ENCODE measurements around the gene ARID5B.

The ARID5B gene

GRCh38 chr10:62023329-62023728 lies 121.8 kb downstream of the ARID5B start:
- Histone ChIP-seq H3K4me2 (ENCODE audit: low read length) (no peak overlapping the region), H3K14ac (ENCODE audit: low read length) (no peak overlapping the region), H3K79me2 (ENCODE audit: control insufficient read depth, insufficient read depth, low read length, poor library complexity) (peaks cover 2% of the 10 kb centered on the region), H2AK5ac (ENCODE audit: low read length) (no peak overlapping the region), H2BK5ac (ENCODE audit: low read depth, low read length, poor library complexity) (no peak overlapping the region), H3K79me1 (ENCODE audit: low read length) (peaks cover 8% of the 10 kb centered on the region), H3K4ac (ENCODE audit: low read depth, low read length) (no peak overlapping the region), H2AFZ (ENCODE audit: insufficient read depth, low read length, poor library complexity) (no peak overlapping the region), H4K8ac (ENCODE audit: low read depth, low read length) (no peak overlapping the region), H2BK12ac (ENCODE audit: low read length) (no peak overlapping the region), H4K12ac (ENCODE audit: low read depth, low read length) (no peak overlapping the region), H3K23ac (ENCODE audit: low read length) (no peak overlapping the region), H3K9me3 (ENCODE audit: insufficient read depth, low read depth, low read length) (no peaks in the 10 kb centered on the region), H2BK120ac (ENCODE audit: insufficient read depth, low read length, poor library complexity) (no peak overlapping the region), H4K91ac (ENCODE audit: low read depth, low read length) (no peak overlapping the region), H3K27me3 (ENCODE audit: insufficient read depth, low read length) (no peaks in the 10 kb centered on the region), H3K4me1 (ENCODE audit: control insufficient read depth in 1 of 2, insufficient read depth in 2 of 2, low read length in 2 of 2) (peaks cover 0 to 5% of the 10 kb centered on the region in 2 experiments), H3K27ac (ENCODE audit: low read depth, low read length) (no peak overlapping the region), H3K18ac (ENCODE audit: low read length) (no peak overlapping the region), H3K9ac (ENCODE audit: low read length) (no peak overlapping the region), H3K4me3 (ENCODE audit: low read depth, low read length) (no peak overlapping the region), H3K36me3 (ENCODE audit: control insufficient read depth in 1 of 2, insufficient read depth in 2 of 2, low read length in 2 of 2) (no peaks in the 10 kb centered on the region)
- no peak for DNase-seq
- WGBS (ENCODE audit: extremely low coverage, insufficient coverage, insufficient read length), result no CpG with 5 or more reads among the region's 1 CpG

- no peak overlapping the region for H3K4me2 ChIP-seq (ENCODE audit: low read length)
- no CpG with 5 or more reads among the region's 4 CpGs for WGBS (ENCODE audit: extremely low coverage, insufficient coverage, insufficient read length)
- H2AFZ ChIP-seq (ENCODE audit: insufficient read depth, low read length, poor library complexity), result no peak overlapping the region
- no peaks in the 10 kb centered on the region for H3K9me3 ChIP-seq (ENCODE audit: insufficient read depth, low read depth, low read length)
- H3K14ac ChIP-seq (ENCODE audit: low read length), result no peak overlapping the region
- peaks cover 9% of the 10 kb centered on the region for H3K79me1 ChIP-seq (ENCODE audit: low read length)
- H3K27ac ChIP-seq (ENCODE audit: low read depth, low read length), result no peak overlapping the region
- H4K91ac ChIP-seq (ENCODE audit: low read depth, low read length), result no peak overlapping the region
- no peak overlapping the region for H4K12ac ChIP-seq (ENCODE audit: low read depth, low read length)
- no peak overlapping the region for H3K9ac ChIP-seq (ENCODE audit: low read length)
- H3K79me2 ChIP-seq (ENCODE audit: control insufficient read depth, insufficient read depth, low read length, poor library complexity), result peaks cover 2% of the 10 kb centered on the region
- H2BK12ac ChIP-seq (ENCODE audit: low read length), result no peak overlapping the region
- H3K4ac ChIP-seq (ENCODE audit: low read depth, low read length), result no peak overlapping the region
- H3K4me1 ChIP-seq (ENCODE audit: control insufficient read depth in 1 of 2, insufficient read depth in 2 of 2, low read length in 2 of 2), result peaks cover 0 to 2% of the 10 kb centered on the region in 2 experiments
- H3K18ac ChIP-seq (ENCODE audit: low read length), result no peak overlapping the region
- no peaks in the 10 kb centered on the region for H3K27me3 ChIP-seq (ENCODE audit: insufficient read depth, low read length)
- no peak overlapping the region for H2BK120ac ChIP-seq (ENCODE audit: insufficient read depth, low read length, poor library complexity)
- DNase-seq, result no peak
- H3K4me3 ChIP-seq (ENCODE audit: low read depth, low read length), result no peak overlapping the region
- no peak overlapping the region for H2AK5ac ChIP-seq (ENCODE audit: low read length)
- no peak overlapping the region for H4K8ac ChIP-seq (ENCODE audit: low read depth, low read length)
- no peaks in the 10 kb centered on the region for H3K36me3 ChIP-seq (ENCODE audit: control insufficient read depth in 1 of 2, insufficient read depth in 2 of 2, low read length in 2 of 2)
- H3K23ac ChIP-seq (ENCODE audit: low read length), result no peak overlapping the region
- H2BK5ac ChIP-seq (ENCODE audit: low read depth, low read length, poor library complexity), result no peak overlapping the region
Measured at GRCh38 chr10:62024026-62024701, 122.7 kb downstream of the ARID5B start.

- Histone ChIP-seq H2AFZ (ENCODE audit: insufficient read depth, low read length, poor library complexity) (no peak overlapping the region), H3K9ac (ENCODE audit: low read length) (no peak overlapping the region), H2BK120ac (ENCODE audit: insufficient read depth, low read length, poor library complexity) (no peak overlapping the region), H3K4me1 (ENCODE audit: control insufficient read depth in 1 of 2, insufficient read depth in 2 of 2, low read length in 2 of 2) (no peaks in the 10 kb centered on the region), H3K79me2 (ENCODE audit: control insufficient read depth, insufficient read depth, low read length, poor library complexity) (peaks cover 2% of the 10 kb centered on the region), H4K91ac (ENCODE audit: low read depth, low read length) (no peak overlapping the region), H4K12ac (ENCODE audit: low read depth, low read length) (no peak overlapping the region), H3K27me3 (ENCODE audit: insufficient read depth, low read length) (no peaks in the 10 kb centered on the region), H4K8ac (ENCODE audit: low read depth, low read length) (no peak overlapping the region), H3K4ac (ENCODE audit: low read depth, low read length) (no peak overlapping the region), H3K14ac (ENCODE audit: low read length) (no peak overlapping the region), H3K4me3 (ENCODE audit: low read depth, low read length) (no peak overlapping the region), H3K36me3 (ENCODE audit: control insufficient read depth in 1 of 2, insufficient read depth in 2 of 2, low read length in 2 of 2) (no peaks in the 10 kb centered on the region), H3K4me2 (ENCODE audit: low read length) (no peak overlapping the region), H2AK5ac (ENCODE audit: low read length) (no peak overlapping the region), H3K79me1 (ENCODE audit: low read length) (peaks cover 6% of the 10 kb centered on the region), H2BK12ac (ENCODE audit: low read length) (no peak overlapping the region), H3K18ac (ENCODE audit: low read length) (no peak overlapping the region), H3K27ac (ENCODE audit: low read depth, low read length) (no peak overlapping the region), H3K23ac (ENCODE audit: low read length) (no peak overlapping the region), H2BK5ac (ENCODE audit: low read depth, low read length, poor library complexity) (no peak overlapping the region), H3K9me3 (ENCODE audit: insufficient read depth, low read depth, low read length) (no peaks in the 10 kb centered on the region)
- no CpG with 5 or more reads among the region's 4 CpGs for WGBS (ENCODE audit: extremely low coverage, insufficient coverage, insufficient read length)
- DNase-seq, result no peak
Measured at GRCh38 chr10:62025134-62025794, 123.8 kb downstream of the ARID5B start.

- H4K8ac ChIP-seq (ENCODE audit: low read depth, low read length), result no peak overlapping the region
- H3K27me3 ChIP-seq (ENCODE audit: insufficient read depth, low read length), result no peaks in the 10 kb centered on the region
- H3K9me3 ChIP-seq (ENCODE audit: insufficient read depth, low read depth, low read length), result no peaks in the 10 kb centered on the region
- peaks cover 4% of the 10 kb centered on the region for H3K79me1 ChIP-seq (ENCODE audit: low read length)
- H2AFZ ChIP-seq (ENCODE audit: insufficient read depth, low read length, poor library complexity), result no peak overlapping the region
- no peak overlapping the region for H2BK120ac ChIP-seq (ENCODE audit: insufficient read depth, low read length, poor library complexity)
- no peak overlapping the region for H3K18ac ChIP-seq (ENCODE audit: low read length)
- no peaks in the 10 kb centered on the region for H3K36me3 ChIP-seq (ENCODE audit: control insufficient read depth in 1 of 2, insufficient read depth in 2 of 2, low read length in 2 of 2)
- H4K91ac ChIP-seq (ENCODE audit: low read depth, low read length), result peak overlapping the region; percentile 14
- no peak overlapping the region for H4K12ac ChIP-seq (ENCODE audit: low read depth, low read length)
- peak overlapping the region; percentile 70 for H3K23ac ChIP-seq (ENCODE audit: low read length)
- no peak overlapping the region for H3K4me3 ChIP-seq (ENCODE audit: low read depth, low read length)
- no peak overlapping the region for H2BK5ac ChIP-seq (ENCODE audit: low read depth, low read length, poor library complexity)
- no peak overlapping the region for H3K27ac ChIP-seq (ENCODE audit: low read depth, low read length)
- no peak overlapping the region for H2AK5ac ChIP-seq (ENCODE audit: low read length)
- no CpG with 5 or more reads among the region's 4 CpGs for WGBS (ENCODE audit: extremely low coverage, insufficient coverage, insufficient read length)
- H3K9ac ChIP-seq (ENCODE audit: low read length), result no peak overlapping the region
- no peak overlapping the region for H3K4ac ChIP-seq (ENCODE audit: low read depth, low read length)
- no peaks in the 10 kb centered on the region for H3K4me1 ChIP-seq (ENCODE audit: control insufficient read depth in 1 of 2, insufficient read depth in 2 of 2, low read length in 2 of 2)
- peaks cover 2% of the 10 kb centered on the region for H3K79me2 ChIP-seq (ENCODE audit: control insufficient read depth, insufficient read depth, low read length, poor library complexity)
- no peak overlapping the region for H3K14ac ChIP-seq (ENCODE audit: low read length)
- H2BK12ac ChIP-seq (ENCODE audit: low read length), result no peak overlapping the region
- H3K4me2 ChIP-seq (ENCODE audit: low read length), result no peak overlapping the region
- peak in 1 of 2 donors; percentile 43 for DNase-seq
Measured at GRCh38 chr10:62025901-62026879, 124.7 kb downstream of the ARID5B start.
